ENCODE results near the gene PRKCH.

Gene PRKCH

GRCh38 chr14:61368781-61369453 lies 47.5 kb downstream of the PRKCH start:
- DNase-seq: no peak

GRCh38 chr14:61369454-61369810 lies 48.1 kb downstream of the PRKCH start:
- no peak for DNase-seq

GRCh38 chr14:61372379-61372778 lies 51.0 kb downstream of the PRKCH start:
- DNase-seq: no peak

- no peak for DNase-seq
Observed at GRCh38 chr14:61372842-61373555, 51.6 kb downstream of the PRKCH start.

GRCh38 chr14:61374284-61374683 lies 52.9 kb downstream of the PRKCH start:
- DNase-seq: no peak

- DNase-seq: no peak
Observed at GRCh38 chr14:61375218-61375617, 53.8 kb downstream of the PRKCH start.

GRCh38 chr14:61376314-61376713 lies 54.9 kb downstream of the PRKCH start:
- no peak for DNase-seq

- no peak for DNase-seq
Observed at GRCh38 chr14:61377749-61378148, 56.4 kb downstream of the PRKCH start.

GRCh38 chr14:61379639-61380184 lies 58.3 kb downstream of the PRKCH start:
- DNase-seq: no peak

GRCh38 chr14:61380984-61381383 lies 59.6 kb downstream of the PRKCH start:
- DNase-seq: no peak

GRCh38 chr14:61381553-61381952 lies 60.2 kb downstream of the PRKCH start:
- no peak for DNase-seq

- no peak for DNase-seq
Observed at GRCh38 chr14:61382842-61383241, 61.5 kb downstream of the PRKCH start.

- no peak for DNase-seq
Observed at GRCh38 chr14:61385002-61385685, 63.8 kb downstream of the PRKCH start.

- no peak for DNase-seq
Observed at GRCh38 chr14:61386173-61386772, 64.9 kb downstream of the PRKCH start.

GRCh38 chr14:61387076-61387475 lies 65.7 kb downstream of the PRKCH start:
- DNase-seq: no peak

GRCh38 chr14:61388173-61388975 lies 67.0 kb downstream of the PRKCH start:
- no peak for DNase-seq

GRCh38 chr14:61388976-61389576 lies 67.7 kb downstream of the PRKCH start:
- no peak for DNase-seq

GRCh38 chr14:61391119-61391518 lies 69.7 kb downstream of the PRKCH start:
- no peak for DNase-seq

GRCh38 chr14:61392297-61392696 lies 70.9 kb downstream of the PRKCH start:
- DNase-seq: no peak

- DNase-seq: no peak
Observed at GRCh38 chr14:61394542-61394941, 73.2 kb downstream of the PRKCH start.

GRCh38 chr14:61395115-61395725 lies 73.8 kb downstream of the PRKCH start:
- no peak for DNase-seq

- no peak for DNase-seq
Observed at GRCh38 chr14:61396279-61396678, 74.9 kb downstream of the PRKCH start.

Measured in cerebellar nuclear complex (tissue), 1 donor.